ENCODE data around the gene TCERG1L.

GRCh38 chr10:131178521-131179331 is 132.8 kb downstream of the TCERG1L start:
- TF ChIP-seq CTCF (conservative IDR thresholded peaks at IDR 0.05; ENCODE audit: low read length) (no peak), EZH2phosphoT487 (IDR thresholded peaks at IDR 0.05; ENCODE audit: borderline replicate concordance) (no peak)
